Measurements from ENCODE around the gene SFXN1. TPM values are rescaled to one million over a fixed set of nuclear protein-coding genes. Genes with fewer than 3 reads are reported as not detected.

Gene SFXN1
- total RNA-seq, 1 experiment from 2014 or later: 115 TPM

GRCh38 chr5:175457466-175457865, 20.9 kb upstream of the SFXN1 start:
- H3K36me3 ChIP-seq (replicated peaks; ENCODE audit: control insufficient read depth, insufficient read depth, low read length): no peaks in the 10 kb centered on the region
- H3K27me3 ChIP-seq (ENCODE audit: control insufficient read depth, insufficient read depth, low read length): no peaks in the 10 kb centered on the region
- DNase-seq: no peak
- no peak overlapping the region for H3K4me3 ChIP-seq (ENCODE audit: insufficient read depth, low read depth, low read length)

DNA sequence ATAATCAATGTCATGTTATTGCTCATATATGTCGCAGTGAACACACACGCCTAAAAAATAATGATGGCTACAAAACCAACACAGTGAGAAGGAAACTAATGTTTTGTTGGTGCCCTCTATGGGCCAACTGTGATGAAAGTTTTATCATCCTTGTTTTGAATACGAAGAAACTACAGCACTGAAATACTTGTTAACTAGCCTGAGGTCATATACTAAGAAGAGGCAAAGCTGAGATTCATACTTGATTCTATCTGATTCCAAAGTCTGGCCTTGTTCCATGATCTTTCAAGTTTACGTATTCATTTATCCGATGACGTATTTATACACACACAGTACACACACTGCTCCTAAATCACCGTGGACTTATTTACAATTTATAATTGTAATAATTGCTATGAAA, 18.2 kb upstream of the SFXN1 start:
- DNase-seq: no peak
- H3K27me3 ChIP-seq (ENCODE audit: control insufficient read depth, insufficient read depth, low read length): no peaks in the 10 kb centered on the region
- no peak overlapping the region for H3K4me3 ChIP-seq (ENCODE audit: insufficient read depth, low read depth, low read length)
- no peaks in the 10 kb centered on the region for H3K36me3 ChIP-seq (replicated peaks; ENCODE audit: control insufficient read depth, insufficient read depth, low read length)

DNA sequence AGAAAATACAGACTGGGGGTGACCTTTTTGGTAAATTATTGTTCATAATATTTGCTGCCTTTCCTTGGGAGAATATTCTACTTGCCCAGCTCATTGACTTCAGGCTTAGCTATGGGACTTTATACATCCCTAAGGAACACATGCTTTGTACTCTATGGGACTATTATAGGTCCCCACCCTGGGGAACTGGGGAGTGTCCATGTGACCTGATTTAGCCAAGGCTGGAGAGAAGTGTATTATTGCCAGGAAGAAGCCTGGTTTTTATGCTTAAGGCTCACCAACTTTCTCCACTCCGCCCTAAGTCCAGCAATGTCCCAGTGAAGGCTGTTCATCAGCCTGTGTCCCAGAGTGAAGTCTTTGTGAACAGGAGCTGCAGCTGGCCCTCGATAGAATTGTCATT, 17.8 kb upstream of the SFXN1 start:
- no peak for DNase-seq
- Histone ChIP-seq H3K27me3 (ENCODE audit: control insufficient read depth, insufficient read depth, low read length) (no peaks in the 10 kb centered on the region), H3K4me3 (ENCODE audit: insufficient read depth, low read depth, low read length) (no peak overlapping the region), H3K36me3 (replicated peaks; ENCODE audit: control insufficient read depth, insufficient read depth, low read length) (no peaks in the 10 kb centered on the region)

- DNase-seq: no peak
- H3K36me3 ChIP-seq (replicated peaks; ENCODE audit: control insufficient read depth, insufficient read depth, low read length): no peaks in the 10 kb centered on the region
- no peak overlapping the region for H3K4me3 ChIP-seq (ENCODE audit: insufficient read depth, low read depth, low read length)
- no peaks in the 10 kb centered on the region for H3K27me3 ChIP-seq (ENCODE audit: control insufficient read depth, insufficient read depth, low read length)
These were observed 17.0 kb upstream of the SFXN1 start for GRCh38 chr5:175461370-175461769.

GRCh38 chr5:175463641-175464040, 14.7 kb upstream of the SFXN1 start:
- no peak for DNase-seq
- Histone ChIP-seq H3K36me3 (replicated peaks; ENCODE audit: control insufficient read depth, insufficient read depth, low read length) (no peaks in the 10 kb centered on the region), H3K4me3 (ENCODE audit: insufficient read depth, low read depth, low read length) (no peak overlapping the region), H3K27me3 (ENCODE audit: control insufficient read depth, insufficient read depth, low read length) (no peaks in the 10 kb centered on the region)

DNA sequence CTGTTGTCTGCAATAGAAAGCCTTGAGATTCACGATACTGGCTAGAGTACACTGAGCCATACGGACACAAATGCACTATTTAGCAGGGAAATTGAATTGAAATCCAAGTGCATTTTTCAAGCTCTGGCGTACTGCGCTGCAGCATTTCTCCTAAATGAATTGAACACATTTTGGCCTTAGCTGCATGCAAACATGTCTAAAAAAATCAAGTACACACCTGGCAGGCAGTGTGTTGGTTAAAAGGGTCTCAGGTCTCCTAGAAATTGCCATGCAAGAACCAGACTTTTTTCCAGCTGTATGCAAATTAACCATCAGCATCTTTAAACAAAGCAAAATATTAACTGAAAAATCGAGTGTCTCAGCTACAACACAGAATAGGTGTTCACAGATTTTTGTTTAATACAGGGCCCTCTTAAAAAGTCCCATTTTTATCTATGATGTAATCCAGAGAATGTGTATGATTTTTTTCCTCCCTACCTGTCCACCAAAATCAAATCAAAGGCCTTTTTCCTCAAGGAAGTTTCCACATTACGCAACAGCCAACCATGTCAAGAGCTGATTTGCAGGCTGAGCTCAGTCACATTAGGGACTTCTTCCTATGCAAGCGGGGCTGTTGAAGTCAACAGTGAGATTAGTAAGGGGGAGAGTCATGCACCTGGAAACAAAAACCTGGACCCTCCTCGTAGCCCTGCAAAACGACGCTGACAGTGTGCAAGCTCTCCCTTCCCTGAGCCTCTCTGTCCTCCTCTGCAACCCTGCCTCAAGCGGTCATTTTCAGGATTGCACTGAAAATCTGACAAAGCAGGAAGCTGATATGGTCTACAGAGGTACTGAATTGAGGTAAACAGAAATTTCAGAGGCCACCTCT, 14.1 kb upstream of the SFXN1 start:
- peak; percentile 59 for DNase-seq
- Histone ChIP-seq H3K36me3 (replicated peaks; ENCODE audit: control insufficient read depth, insufficient read depth, low read length) (no peaks in the 10 kb centered on the region), H3K27me3 (ENCODE audit: control insufficient read depth, insufficient read depth, low read length) (no peaks in the 10 kb centered on the region), H3K4me3 (ENCODE audit: insufficient read depth, low read depth, low read length) (no peak overlapping the region)

DNA sequence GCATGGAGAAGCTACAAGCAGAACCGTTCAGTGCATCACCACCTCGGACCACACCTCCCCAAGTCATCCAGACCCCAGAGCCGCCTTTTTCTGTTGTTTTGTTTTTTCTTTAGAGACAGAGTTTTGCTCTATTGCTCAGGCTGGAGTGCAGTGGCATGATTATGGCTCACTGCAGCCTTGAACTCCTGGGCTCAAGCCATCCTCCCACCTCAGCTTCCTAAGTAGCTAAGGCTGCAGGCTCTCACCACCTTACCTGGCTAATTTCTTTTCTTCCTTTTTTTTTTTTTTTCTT, 13.5 kb upstream of the SFXN1 start:
- Histone ChIP-seq H3K4me3 (ENCODE audit: insufficient read depth, low read depth, low read length) (no peak overlapping the region), H3K27me3 (ENCODE audit: control insufficient read depth, insufficient read depth, low read length) (no peaks in the 10 kb centered on the region)

GRCh38 chr5:175465282-175465681, 13.1 kb upstream of the SFXN1 start:
- no peaks in the 10 kb centered on the region for H3K27me3 ChIP-seq (ENCODE audit: control insufficient read depth, insufficient read depth, low read length)
- no peak for DNase-seq
- no peaks in the 10 kb centered on the region for H3K36me3 ChIP-seq (replicated peaks; ENCODE audit: control insufficient read depth, insufficient read depth, low read length)
- no peak overlapping the region for H3K4me3 ChIP-seq (ENCODE audit: insufficient read depth, low read depth, low read length)

More for the DNA sequence above, 13.5 kb upstream of the SFXN1 start:
- DNase-seq: no peak
- no peaks in the 10 kb centered on the region for H3K36me3 ChIP-seq (replicated peaks; ENCODE audit: control insufficient read depth, insufficient read depth, low read length)

DNA sequence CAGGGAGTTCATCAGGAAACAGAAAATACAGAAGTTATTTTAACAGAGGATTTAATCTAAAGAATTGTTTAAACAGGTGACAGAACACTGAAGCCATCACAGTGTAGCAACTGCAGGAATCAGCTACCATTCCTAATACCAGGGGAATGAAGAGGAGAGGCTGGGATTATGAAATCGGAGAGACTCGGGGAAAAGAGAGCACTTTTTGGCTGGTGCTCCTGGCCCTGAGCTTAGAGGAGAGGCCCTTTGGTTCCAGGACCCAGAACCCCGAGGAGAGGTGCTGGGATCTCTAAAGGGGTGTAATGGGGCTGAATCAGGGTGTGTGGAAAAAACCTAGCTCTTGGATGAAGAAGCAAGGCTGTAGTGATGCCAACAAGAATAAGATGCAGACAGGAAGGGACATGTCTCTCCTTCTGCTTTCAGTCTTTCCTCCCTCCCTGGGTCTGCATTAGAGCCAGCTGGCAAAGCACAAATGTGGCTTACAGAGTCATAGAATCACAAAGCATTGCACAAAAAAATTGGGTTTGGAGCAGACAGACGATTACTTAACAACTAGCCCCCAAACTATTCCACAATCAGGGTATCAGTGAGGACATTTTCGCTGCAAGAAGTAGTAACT, 11.6 kb upstream of the SFXN1 start:
- Histone ChIP-seq H3K36me3 (replicated peaks; ENCODE audit: control insufficient read depth, insufficient read depth, low read length) (no peaks in the 10 kb centered on the region), H3K27me3 (ENCODE audit: control insufficient read depth, insufficient read depth, low read length) (no peaks in the 10 kb centered on the region), H3K4me3 (ENCODE audit: insufficient read depth, low read depth, low read length) (no peak overlapping the region)
- DNase-seq: no peak

GRCh38 chr5:175467983-175468690, 10.2 kb upstream of the SFXN1 start:
- no peaks in the 10 kb centered on the region for H3K36me3 ChIP-seq (replicated peaks; ENCODE audit: control insufficient read depth, insufficient read depth, low read length)
- no peak for DNase-seq
- H3K27me3 ChIP-seq (ENCODE audit: control insufficient read depth, insufficient read depth, low read length): no peaks in the 10 kb centered on the region
- no peak overlapping the region for H3K4me3 ChIP-seq (ENCODE audit: insufficient read depth, low read depth, low read length)

DNA sequence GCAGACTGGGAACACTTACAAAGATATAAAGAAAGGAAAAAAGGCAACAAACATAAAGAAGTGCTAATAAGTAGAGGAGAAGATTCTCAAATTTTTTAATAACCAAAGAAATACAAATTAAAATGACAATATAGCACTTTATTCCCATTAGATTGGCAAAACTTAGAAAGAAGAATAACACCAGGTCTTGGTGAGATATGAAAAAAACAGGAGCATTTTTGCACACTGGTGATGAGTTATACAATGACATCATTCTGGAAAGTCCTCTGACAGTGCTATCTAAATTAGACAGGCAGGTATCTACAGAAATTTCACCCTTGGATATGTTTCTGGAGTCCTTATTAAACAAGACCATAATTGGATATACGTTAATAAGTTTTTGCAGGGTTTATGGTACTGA, 9.5 kb upstream of the SFXN1 start:
- H3K27me3 ChIP-seq (ENCODE audit: control insufficient read depth, insufficient read depth, low read length): no peaks in the 10 kb centered on the region
- H3K36me3 ChIP-seq (replicated peaks; ENCODE audit: control insufficient read depth, insufficient read depth, low read length): no peaks in the 10 kb centered on the region
- no peak overlapping the region for H3K4me3 ChIP-seq (ENCODE audit: insufficient read depth, low read depth, low read length)
- DNase-seq: no peak

- DNase-seq: no peak
- H3K4me3 ChIP-seq (ENCODE audit: insufficient read depth, low read depth, low read length): no peak overlapping the region
- no peaks in the 10 kb centered on the region for H3K36me3 ChIP-seq (replicated peaks; ENCODE audit: control insufficient read depth, insufficient read depth, low read length)
- no peaks in the 10 kb centered on the region; the same call in 1 of the 2 replicates for H3K27me3 ChIP-seq (ENCODE audit: control insufficient read depth, insufficient read depth, low read length)
These were observed 8.4 kb upstream of the SFXN1 start for GRCh38 chr5:175469916-175470315.

- Histone ChIP-seq H3K36me3 (replicated peaks; ENCODE audit: control insufficient read depth, insufficient read depth, low read length) (no peaks in the 10 kb centered on the region), H3K27me3 (ENCODE audit: control insufficient read depth, insufficient read depth, low read length) (no peaks in the 10 kb centered on the region; the same call in 1 of the 2 replicates), H3K4me3 (ENCODE audit: insufficient read depth, low read depth, low read length) (no peak overlapping the region)
- DNase-seq: no peak
These were observed 7.6 kb upstream of the SFXN1 start for GRCh38 chr5:175470781-175471180.

DNA sequence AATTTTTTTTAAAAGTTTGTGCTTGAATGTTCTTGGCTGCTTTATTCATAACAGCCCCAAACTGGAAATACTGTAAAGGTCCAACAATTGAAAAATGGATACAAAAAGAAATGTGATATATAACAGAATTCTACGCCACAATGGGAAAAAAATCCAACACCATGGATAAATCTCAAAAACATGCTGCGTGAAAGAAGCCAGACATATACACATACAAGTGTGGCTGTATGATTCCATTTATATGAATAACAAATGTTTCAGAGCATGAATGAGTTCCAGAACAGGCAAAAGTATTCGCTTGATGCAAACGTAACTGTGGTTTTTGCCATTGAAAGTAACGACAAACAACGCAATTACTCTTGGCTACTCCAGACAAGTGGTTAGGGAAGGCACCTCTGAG, 7.2 kb upstream of the SFXN1 start:
- no peak for DNase-seq

DNA sequence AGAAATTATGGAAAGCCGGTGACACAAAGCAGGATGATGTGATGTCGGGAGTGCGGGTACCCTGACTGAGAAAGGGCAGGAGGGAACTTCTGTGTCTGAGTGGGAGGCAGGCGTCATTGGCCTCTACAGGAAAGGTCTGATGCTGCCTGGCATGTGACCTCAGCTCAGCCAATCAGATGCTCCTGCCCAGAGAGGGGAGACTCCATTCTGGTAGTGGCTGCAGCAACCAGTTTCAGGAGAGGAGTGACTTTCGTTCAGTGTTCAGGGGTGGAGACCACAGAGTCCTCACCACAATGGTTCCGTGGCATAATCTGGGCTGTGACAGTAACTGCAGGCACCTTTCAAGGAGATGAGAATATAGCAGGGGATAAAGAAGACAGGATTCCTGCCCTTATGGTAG, 6.7 kb upstream of the SFXN1 start:
- DNase-seq: no peak
- H3K36me3 ChIP-seq (replicated peaks; ENCODE audit: control insufficient read depth, insufficient read depth, low read length): no peaks in the 10 kb centered on the region

More for the DNA sequence above, 7.2 kb upstream of the SFXN1 start:
- H3K27me3 ChIP-seq (ENCODE audit: control insufficient read depth, insufficient read depth, low read length): no peaks in the 10 kb centered on the region; the same call in 1 of the 2 replicates
- H3K36me3 ChIP-seq (replicated peaks; ENCODE audit: control insufficient read depth, insufficient read depth, low read length): no peaks in the 10 kb centered on the region
- H3K4me3 ChIP-seq (ENCODE audit: insufficient read depth, low read depth, low read length): no peak overlapping the region

More for the DNA sequence above, 6.7 kb upstream of the SFXN1 start:
- H3K4me3 ChIP-seq (ENCODE audit: insufficient read depth, low read depth, low read length): no peak overlapping the region
- no peaks in the 10 kb centered on the region; the same call in 1 of the 2 replicates for H3K27me3 ChIP-seq (ENCODE audit: control insufficient read depth, insufficient read depth, low read length)
